Suprapubic skin (tissue), 4 donors: ENCODE results near the gene NCKAP5. TPM values are rescaled to one million over a fixed set of nuclear protein-coding genes. Genes with fewer than 3 reads are reported as not detected.

ENCODE experiments used
- DNase-seq, 2 donors: peaks; one replicate each; pipeline ENCODE4 v3.0.0-alpha.2; 2019; ENCODE audit warnings: low spot score in 2 of 2
- H3K27ac ChIP-seq: fragments of 200-600 bp; sonication (generic); one replicate; pipeline ENCODE4 v1.5.1; 2019
- H3K27me3 ChIP-seq: fragments of 200-600 bp; sonication (generic); one replicate; pipeline ENCODE4 v1.5.1; 2019
- H3K36me3 ChIP-seq: fragments of 200-600 bp; sonication (generic); one replicate; pipeline ENCODE4 v1.5.1; 2019
- H3K4me1 ChIP-seq: fragments of 200-600 bp; sonication (generic); one replicate; pipeline ENCODE4 v1.5.1; 2019
- H3K4me3 ChIP-seq: fragments of 200-600 bp; sonication (generic); one replicate; pipeline ENCODE4 v1.5.1; 2019; ENCODE audit warnings: mild to moderate bottlenecking
- H3K9me3 ChIP-seq: fragments of 200-600 bp; sonication (generic); one replicate; pipeline ENCODE4 v1.5.1; 2019
- CTCF ChIP-seq, 2 donors: fragments of 200-600 bp in 1 of 2; fragments of 450-650 bp in 1 of 2; sonication (generic) in 1 of 2; IDR thresholded peaks; one replicate each; pipeline ENCODE4 v1.5.1; 2016 to 2019; ENCODE audit warnings: antibody characterized with exemption in 2 of 2, mild to moderate bottlenecking in 1 of 2, moderate library complexity in 1 of 2
- EP300 ChIP-seq: sonication (generic); formaldehyde crosslinking; IDR thresholded peaks from one replicate; pipeline ENCODE4 v1.6.1; 2017; ENCODE audit warnings: antibody characterized with exemption
- POLR2A ChIP-seq, 2 donors: fragments of 450-650 bp; IDR thresholded peaks; one replicate each; pipeline ENCODE4 v1.6.1; 2017; ENCODE audit warnings: antibody characterized with exemption in 2 of 2, mild to moderate bottlenecking in 2 of 2, moderate library complexity in 2 of 2
- POLR2AphosphoS5 ChIP-seq, 3 donors: sonication (generic); formaldehyde crosslinking; IDR thresholded peaks; one replicate each; pipeline ENCODE4 v1.6.1; 2017; ENCODE audit warnings: antibody characterized with exemption in 3 of 3
- WGBS: methylation state at CpG from one replicate; pipeline ENCODE4 v1.1.5; 2018; 5-methylcytosine and 5-hydroxymethylcytosine counted together
- total RNA-seq, 4 donors: library from RNA; depleted of rRNA; stranded (reverse); fragments of >200 nt; gene quantifications; one replicate each; pipeline ENCODE4 v1.1.0, GENCODE V29; 2016

The NCKAP5 gene
- total RNA-seq, 4 donors from 2014 or later: 2.8 to 6.4 (median 4.2) TPM

GRCh38 chr2:133371286-133371685 is 197.0 kb downstream of the NCKAP5 start:
- WGBS: 89% methylated on average over 3 of the region's 3 CpGs
- H3K4me1 ChIP-seq: no peaks in the 10 kb centered on the region
- H3K36me3 ChIP-seq: no peaks in the 10 kb centered on the region
- TF ChIP-seq CTCF (IDR thresholded peaks at IDR 0.05): no peak
- no peak for TF ChIP-seq POLR2AphosphoS5 (IDR thresholded peaks at IDR 0.05)
- no peak for TF ChIP-seq POLR2A (IDR thresholded peaks at IDR 0.05)
- no peak for TF ChIP-seq EP300
- no peak overlapping the region for H3K4me3 ChIP-seq
- no peak overlapping the region for H3K27ac ChIP-seq
- H3K27me3 ChIP-seq: no peaks in the 10 kb centered on the region
- DNase-seq: no peak
- H3K9me3 ChIP-seq: no peaks in the 10 kb centered on the region

- Histone ChIP-seq H3K27ac (no peak overlapping the region), H3K9me3 (no peaks in the 10 kb centered on the region), H3K27me3 (no peaks in the 10 kb centered on the region), H3K36me3 (no peaks in the 10 kb centered on the region), H3K4me1 (no peaks in the 10 kb centered on the region), H3K4me3 (no peak overlapping the region)
- no peak for DNase-seq
- 95% methylated on average over 3 of the region's 3 CpGs for WGBS
- no peak for TF ChIP-seq EP300
- no peak for TF ChIP-seq POLR2AphosphoS5 (IDR thresholded peaks at IDR 0.05)
- TF ChIP-seq CTCF (IDR thresholded peaks at IDR 0.05): no peak
- TF ChIP-seq POLR2A (IDR thresholded peaks at IDR 0.05): no peak
Measured at GRCh38 chr2:133369901-133370658, 198.2 kb downstream of the NCKAP5 start.

- Histone ChIP-seq H3K4me1 (peaks cover 7% of the 10 kb centered on the region), H3K27ac (no peak overlapping the region), H3K4me3 (no peak overlapping the region), H3K27me3 (no peaks in the 10 kb centered on the region), H3K36me3 (no peaks in the 10 kb centered on the region), H3K9me3 (no peaks in the 10 kb centered on the region)
- WGBS: 69% methylated on average over 1 of the region's 1 CpG
- no peak for TF ChIP-seq POLR2A (IDR thresholded peaks at IDR 0.05)
- no peak for TF ChIP-seq POLR2AphosphoS5 (IDR thresholded peaks at IDR 0.05)
- TF ChIP-seq CTCF (IDR thresholded peaks at IDR 0.05): no peak
- no peak for TF ChIP-seq EP300
- DNase-seq: no peak
Measured at GRCh38 chr2:133365117-133365516, 203.1 kb downstream of the NCKAP5 start.

- 91% methylated on average over 3 of the region's 3 CpGs for WGBS
- H3K9me3 ChIP-seq: no peaks in the 10 kb centered on the region
- no peak overlapping the region for H3K4me3 ChIP-seq
- DNase-seq: no peak
- no peak for TF ChIP-seq EP300
- TF ChIP-seq POLR2AphosphoS5 (IDR thresholded peaks at IDR 0.05): no peak
- no peak for TF ChIP-seq POLR2A (IDR thresholded peaks at IDR 0.05)
- TF ChIP-seq CTCF (IDR thresholded peaks at IDR 0.05): no peak
- no peaks in the 10 kb centered on the region for H3K36me3 ChIP-seq
- no peaks in the 10 kb centered on the region for H3K27me3 ChIP-seq
- H3K27ac ChIP-seq: no peak overlapping the region
- H3K4me1 ChIP-seq: peaks cover 7% of the 10 kb centered on the region
Measured at GRCh38 chr2:133364636-133365035, 203.6 kb downstream of the NCKAP5 start.

GRCh38 chr2:133363884-133364283 is 204.4 kb downstream of the NCKAP5 start:
- TF ChIP-seq POLR2AphosphoS5 (IDR thresholded peaks at IDR 0.05): no peak
- TF ChIP-seq CTCF (IDR thresholded peaks at IDR 0.05): no peak
- TF ChIP-seq POLR2A (IDR thresholded peaks at IDR 0.05): no peak
- no peak for TF ChIP-seq EP300
- 98% methylated on average over 1 of the region's 1 CpG for WGBS
- no peak overlapping the region for H3K4me3 ChIP-seq
- peaks cover 7% of the 10 kb centered on the region for H3K4me1 ChIP-seq
- no peaks in the 10 kb centered on the region for H3K36me3 ChIP-seq
- no peaks in the 10 kb centered on the region for H3K9me3 ChIP-seq
- H3K27me3 ChIP-seq: no peaks in the 10 kb centered on the region
- DNase-seq: no peak
- H3K27ac ChIP-seq: no peak overlapping the region
